HEK293 (cell line): ENCODE data around the gene PDIA6.

Experiments used
- CTCF ChIA-PET: fragments of 350-600 bp; formaldehyde crosslinking; extraction: SDS; loops from one replicate; lab custom pipeline; 2021; ENCODE audit warnings: antibody characterized with exemption; lab: Yijun Ruan, JAX
- POLR2A ChIA-PET: fragments of 300-600 bp; formaldehyde crosslinking; extraction: SDS; loops from one replicate; lab custom pipeline; 2020; ENCODE audit warnings: antibody characterized with exemption, inconsistent platforms; lab: Yijun Ruan, JAX
- H3K27ac ChIP-seq: fragments of 200-500 bp; sonication (Bioruptor generic); 2 replicates; pipeline ENCODE4 v1.5.1; 2014; ENCODE audit warnings: low read depth, low read length, control low read depth, inconsistent platforms; ENCODE audit errors: extremely low read depth
- H3K36me3 ChIP-seq, 2 experiments: fragments of 200-500 bp in 1 of 2; sonication (Bioruptor generic) in 1 of 2; 1 replicate in 1 of 2; 2 replicates in 1 of 2; pipeline ENCODE4 v1.5.1; 2014 to 2017; ENCODE audit warnings: inconsistent platforms in 2 of 2, low read length in 2 of 2; ENCODE audit not compliant: control insufficient read depth in 2 of 2, insufficient read depth in 1 of 2
- H3K4me1 ChIP-seq: fragments of 200-500 bp; sonication (Bioruptor generic); 2 replicates; pipeline ENCODE4 v1.5.1; 2014; ENCODE audit warnings: mild to moderate bottlenecking, low read length, inconsistent platforms; ENCODE audit not compliant: control insufficient read depth, insufficient read depth
- H3K4me3 ChIP-seq: 2 replicates; pipeline ENCODE4 v1.5.1; 2011; ENCODE audit warnings: low read depth, mild to moderate bottlenecking, control low read depth, low read length, moderate library complexity
- H3K9me3 ChIP-seq: fragments of 200-500 bp; sonication (Bioruptor generic); 2 replicates; pipeline ENCODE4 v1.5.1; 2014; ENCODE audit warnings: low read depth, low read length, inconsistent platforms; ENCODE audit not compliant: control insufficient read depth, insufficient read depth
- GLI2 ChIP-seq: fragments of 450-650 bp; formaldehyde crosslinking; IDR thresholded peaks from 2 replicates; pipeline ENCODE4; 2017; ENCODE audit warnings: missing biosample characterization, missing genetic modification characterization, low read depth, borderline replicate concordance
- PRDM1 ChIP-seq: fragments of 450-650 bp; formaldehyde crosslinking; IDR thresholded peaks from 2 replicates; pipeline ENCODE4; 2016; ENCODE audit warnings: missing biosample characterization, missing genetic modification characterization
- ZBTB1 ChIP-seq: fragments of 450-650 bp; formaldehyde crosslinking; IDR thresholded peaks from 2 replicates; pipeline ENCODE4 v1.5.1; 2016; ENCODE audit warnings: missing biosample characterization, missing genetic modification characterization
- ZBTB17 ChIP-seq: fragments of 450-650 bp; formaldehyde crosslinking; IDR thresholded peaks from 2 replicates; pipeline ENCODE4 v1.5.1; 2016; ENCODE audit warnings: missing biosample characterization, missing genetic modification characterization
- ZBTB8A ChIP-seq: fragments of 450-650 bp; formaldehyde crosslinking; IDR thresholded peaks from 2 replicates; pipeline ENCODE4 v1.5.1; 2016; ENCODE audit warnings: missing biosample characterization, missing genetic modification characterization
- ZNF138 ChIP-seq: fragments of 450-650 bp; formaldehyde crosslinking; IDR thresholded peaks from 2 replicates; pipeline ENCODE4 v1.5.1; 2016; ENCODE audit warnings: missing biosample characterization, missing genetic modification characterization, borderline replicate concordance
- ZNF140 ChIP-seq: fragments of 450-650 bp; formaldehyde crosslinking; IDR thresholded peaks from 2 replicates; pipeline ENCODE4 v1.5.1; 2016; ENCODE audit warnings: missing biosample characterization, missing genetic modification characterization
- ZNF202 ChIP-seq: fragments of 450-650 bp; formaldehyde crosslinking; IDR thresholded peaks from 2 replicates; pipeline ENCODE4 v1.5.1; 2016; ENCODE audit warnings: missing biosample characterization, missing genetic modification characterization, borderline replicate concordance
- ZNF223 ChIP-seq: fragments of 450-650 bp; formaldehyde crosslinking; IDR thresholded peaks from 2 replicates; pipeline ENCODE4 v1.5.1; 2016; ENCODE audit warnings: missing biosample characterization, missing genetic modification characterization
- ZNF292 ChIP-seq: fragments of 450-650 bp; formaldehyde crosslinking; IDR thresholded peaks from 2 replicates; pipeline ENCODE4 v1.5.1; 2016; ENCODE audit warnings: low read depth, missing biosample characterization, missing genetic modification characterization, borderline replicate concordance
- ZNF311 ChIP-seq: fragments of 450-650 bp; formaldehyde crosslinking; IDR thresholded peaks from 2 replicates; pipeline ENCODE4 v1.5.1; 2017; ENCODE audit warnings: missing biosample characterization, missing genetic modification characterization, borderline replicate concordance
- ZNF394 ChIP-seq: fragments of 450-650 bp; formaldehyde crosslinking; IDR thresholded peaks from 2 replicates; pipeline ENCODE4 v1.5.1; 2016; ENCODE audit warnings: missing biosample characterization, missing genetic modification characterization, mild to moderate bottlenecking, moderate library complexity, borderline replicate concordance
- ZNF423 ChIP-seq: fragments of 450-650 bp; formaldehyde crosslinking; IDR thresholded peaks from 2 replicates; pipeline ENCODE4 v1.5.1; 2016; ENCODE audit warnings: missing biosample characterization, missing genetic modification characterization
- ZNF426 ChIP-seq: fragments of 450-650 bp; formaldehyde crosslinking; IDR thresholded peaks from 2 replicates; pipeline ENCODE4 v1.5.1; 2017; ENCODE audit warnings: missing biosample characterization, missing genetic modification characterization, mild to moderate bottlenecking, inconsistent platforms, moderate library complexity
- ZNF558 ChIP-seq: fragments of 450-650 bp; formaldehyde crosslinking; IDR thresholded peaks from 2 replicates; pipeline ENCODE4 v1.5.1; 2016; ENCODE audit warnings: missing biosample characterization, missing genetic modification characterization
- ZNF623 ChIP-seq: fragments of 450-650 bp; formaldehyde crosslinking; IDR thresholded peaks from 2 replicates; pipeline ENCODE4 v1.5.1; 2016; ENCODE audit warnings: missing biosample characterization, missing genetic modification characterization
- ZXDB ChIP-seq: fragments of 450-650 bp; formaldehyde crosslinking; IDR thresholded peaks from 2 replicates; pipeline ENCODE4 v1.5.1; 2016; ENCODE audit warnings: missing biosample characterization, missing genetic modification characterization
- TF ChIP-seq, protein P1 (sequence below): fragments of 450-650 bp; formaldehyde crosslinking; conservative IDR thresholded peaks from 2 replicates; pipeline ENCODE4 v1.5.1; 2016; ENCODE audit warnings: low read depth, missing biosample characterization, missing genetic modification characterization
- TF ChIP-seq, protein P2 (sequence below): fragments of 450-650 bp; formaldehyde crosslinking; IDR thresholded peaks from 2 replicates; pipeline ENCODE4 v1.5.1; 2016; ENCODE audit warnings: missing biosample characterization, missing genetic modification characterization

PDIA6 gene

DNA sequence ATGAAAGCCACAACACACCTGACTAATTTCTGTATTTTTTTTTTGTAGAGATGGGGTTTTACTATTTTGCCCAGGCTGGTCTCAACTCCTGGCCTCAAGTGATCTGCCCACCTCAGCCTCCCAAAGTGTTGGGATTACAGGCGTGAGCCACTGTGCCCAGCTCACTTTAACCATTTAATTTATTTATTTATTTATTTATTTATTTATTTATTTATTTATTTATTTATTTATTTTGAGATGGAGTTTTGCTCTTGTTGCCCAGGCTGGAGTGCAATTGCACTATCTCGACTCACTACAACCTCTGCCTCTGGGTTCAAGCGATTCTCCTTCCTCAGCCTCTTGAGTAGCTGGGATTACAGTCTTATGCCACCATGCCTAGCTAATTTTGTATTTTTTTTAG is 5.7 kb upstream of the PDIA6 start (continued):
- TF ChIP-seq ZNF138 (tag by site-specific recombination), result 0 out of 2 replicates have a peak, but pooled peaks have one; percentile 36
- TF ChIP-seq ZBTB1 (tag by site-specific recombination), result 0 out of 2 replicates have a peak, but pooled peaks have one; percentile 64
- TF ChIP-seq ZNF223 (tag by site-specific recombination), result 0 out of 2 replicates have a peak, but pooled peaks have one; percentile 21
- TF ChIP-seq, protein P1, sequence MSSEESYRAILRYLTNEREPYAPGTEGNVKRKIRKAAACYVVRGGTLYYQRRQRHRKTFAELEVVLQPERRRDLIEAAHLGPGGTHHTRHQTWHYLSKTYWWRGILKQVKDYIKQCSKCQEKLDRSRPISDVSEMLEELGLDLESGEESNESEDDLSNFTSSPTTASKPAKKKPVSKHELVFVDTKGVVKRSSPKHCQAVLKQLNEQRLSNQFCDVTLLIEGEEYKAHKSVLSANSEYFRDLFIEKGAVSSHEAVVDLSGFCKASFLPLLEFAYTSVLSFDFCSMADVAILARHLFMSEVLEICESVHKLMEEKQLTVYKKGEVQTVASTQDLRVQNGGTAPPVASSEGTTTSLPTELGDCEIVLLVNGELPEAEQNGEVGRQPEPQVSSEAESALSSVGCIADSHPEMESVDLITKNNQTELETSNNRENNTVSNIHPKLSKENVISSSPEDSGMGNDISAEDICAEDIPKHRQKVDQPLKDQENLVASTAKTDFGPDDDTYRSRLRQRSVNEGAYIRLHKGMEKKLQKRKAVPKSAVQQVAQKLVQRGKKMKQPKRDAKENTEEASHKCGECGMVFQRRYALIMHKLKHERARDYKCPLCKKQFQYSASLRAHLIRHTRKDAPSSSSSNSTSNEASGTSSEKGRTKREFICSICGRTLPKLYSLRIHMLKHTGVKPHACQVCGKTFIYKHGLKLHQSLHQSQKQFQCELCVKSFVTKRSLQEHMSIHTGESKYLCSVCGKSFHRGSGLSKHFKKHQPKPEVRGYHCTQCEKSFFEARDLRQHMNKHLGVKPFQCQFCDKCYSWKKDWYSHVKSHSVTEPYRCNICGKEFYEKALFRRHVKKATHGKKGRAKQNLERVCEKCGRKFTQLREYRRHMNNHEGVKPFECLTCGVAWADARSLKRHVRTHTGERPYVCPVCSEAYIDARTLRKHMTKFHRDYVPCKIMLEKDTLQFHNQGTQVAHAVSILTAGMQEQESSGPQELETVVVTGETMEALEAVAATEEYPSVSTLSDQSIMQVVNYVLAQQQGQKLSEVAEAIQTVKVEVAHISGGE (tag by site-specific recombination), result peak; percentile 66
- peak; percentile 72 for TF ChIP-seq ZBTB8A
- peak; percentile 75 for TF ChIP-seq ZNF623 (tag by site-specific recombination)
- TF ChIP-seq ZNF558 (tag by site-specific recombination), result peak; percentile 68; the same call in 1 of the 2 replicates
- peak; percentile 97 for TF ChIP-seq ZNF394 (tag by site-specific recombination)
- TF ChIP-seq GLI2 (tag by site-specific recombination), result peak; percentile 31; the same call in 1 of the 2 replicates
- peak; percentile 57; the same call in 1 of the 2 replicates for TF ChIP-seq ZNF292 (tag by site-specific recombination)
- TF ChIP-seq ZNF140 (tag by site-specific recombination), result peak; percentile 73
- peak; percentile 84 for TF ChIP-seq ZNF426 (tag by site-specific recombination)
- peak; percentile 87; the same call in 1 of the 2 replicates for TF ChIP-seq ZNF202 (tag by site-specific recombination)
- TF ChIP-seq ZXDB, result peak; percentile 48; the same call in 1 of the 2 replicates

DNA sequence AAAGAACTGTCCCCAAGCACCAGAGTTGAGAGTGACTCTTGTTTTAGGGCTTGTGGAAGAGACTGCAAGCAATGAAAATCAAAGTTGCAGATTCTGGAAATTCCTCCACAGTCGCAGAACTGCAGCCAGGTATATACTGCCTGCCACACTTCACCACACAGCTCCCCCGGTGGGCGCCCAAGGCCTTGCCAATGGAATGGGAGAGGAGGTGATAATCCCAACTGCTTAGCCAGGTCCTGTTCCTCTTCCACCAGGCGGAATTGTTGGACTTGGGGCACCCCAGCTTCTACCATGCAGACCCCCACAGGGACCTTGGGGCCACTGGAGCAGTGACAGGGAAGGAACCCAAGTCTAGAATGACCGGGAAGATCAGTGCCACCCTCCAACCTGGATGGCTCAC is 4.8 kb upstream of the PDIA6 start:
- no peaks in the 10 kb centered on the region; the same call in 1 of the 2 replicates for H3K4me1 ChIP-seq
- ChIA-PET CTCF (interaction anchor here (0.6 to 3.4 kb wide), 10 partner anchors 9 to 865 kb away, joined by 3 to 19 read pairs (median 4); no protein-coding TSS in a partner anchor), POLR2A (interaction anchor here (0.6 kb wide), 1 partner anchor 18 kb away, joined by 3 read pairs; no protein-coding TSS in a partner anchor)
- no peak overlapping the region for H3K27ac ChIP-seq
- no peak overlapping the region for H3K4me3 ChIP-seq
- no peak for TF ChIP-seq ZNF311 (tag by site-specific recombination)
- TF ChIP-seq, protein P2, sequence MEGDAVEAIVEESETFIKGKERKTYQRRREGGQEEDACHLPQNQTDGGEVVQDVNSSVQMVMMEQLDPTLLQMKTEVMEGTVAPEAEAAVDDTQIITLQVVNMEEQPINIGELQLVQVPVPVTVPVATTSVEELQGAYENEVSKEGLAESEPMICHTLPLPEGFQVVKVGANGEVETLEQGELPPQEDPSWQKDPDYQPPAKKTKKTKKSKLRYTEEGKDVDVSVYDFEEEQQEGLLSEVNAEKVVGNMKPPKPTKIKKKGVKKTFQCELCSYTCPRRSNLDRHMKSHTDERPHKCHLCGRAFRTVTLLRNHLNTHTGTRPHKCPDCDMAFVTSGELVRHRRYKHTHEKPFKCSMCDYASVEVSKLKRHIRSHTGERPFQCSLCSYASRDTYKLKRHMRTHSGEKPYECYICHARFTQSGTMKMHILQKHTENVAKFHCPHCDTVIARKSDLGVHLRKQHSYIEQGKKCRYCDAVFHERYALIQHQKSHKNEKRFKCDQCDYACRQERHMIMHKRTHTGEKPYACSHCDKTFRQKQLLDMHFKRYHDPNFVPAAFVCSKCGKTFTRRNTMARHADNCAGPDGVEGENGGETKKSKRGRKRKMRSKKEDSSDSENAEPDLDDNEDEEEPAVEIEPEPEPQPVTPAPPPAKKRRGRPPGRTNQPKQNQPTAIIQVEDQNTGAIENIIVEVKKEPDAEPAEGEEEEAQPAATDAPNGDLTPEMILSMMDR, result peak; percentile 45; the same call in 1 of the 2 replicates
- H3K9me3 ChIP-seq, result no peaks in the 10 kb centered on the region
- no peaks in the 10 kb centered on the region for H3K36me3 ChIP-seq

DNA sequence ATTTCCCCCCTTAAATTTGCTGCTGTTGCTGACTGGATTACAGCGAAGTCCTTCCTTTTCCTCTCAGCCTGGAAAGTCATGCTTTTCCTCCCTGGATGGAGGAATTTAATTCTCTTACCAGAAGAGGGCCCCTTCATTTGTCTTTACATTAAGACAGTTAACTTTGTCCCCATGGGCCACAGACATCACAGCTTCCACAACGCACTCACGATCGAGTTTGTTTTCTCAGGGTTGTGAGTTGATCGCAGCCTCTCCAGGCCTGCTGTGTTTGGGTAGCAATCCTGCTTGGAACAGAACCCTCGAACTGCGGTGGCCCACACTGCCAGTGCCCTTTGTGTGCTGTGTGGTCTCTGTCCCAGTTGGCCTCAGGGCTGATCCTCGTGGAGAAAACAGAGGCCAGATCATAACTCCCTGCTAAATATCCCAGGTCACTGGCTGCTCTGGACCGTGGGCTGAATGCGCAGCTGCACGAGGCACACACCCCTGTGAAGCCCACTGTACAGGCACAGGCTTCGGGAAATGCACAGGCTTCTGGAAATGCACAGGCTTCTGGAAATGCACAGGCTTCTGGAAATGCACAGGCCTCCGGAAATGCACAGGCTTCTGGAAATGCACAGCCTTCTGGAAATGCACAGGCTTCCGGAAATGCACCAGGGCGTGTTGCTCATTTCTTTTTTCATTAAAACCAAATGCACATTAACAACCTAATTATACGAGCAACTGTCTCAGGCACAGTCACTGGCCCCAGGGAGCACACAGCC is 2.2 kb upstream of the PDIA6 start:
- TF ChIP-seq PRDM1 (tag by site-specific recombination) (0 out of 2 replicates have a peak, but pooled peaks have one; percentile 24), ZBTB17 (tag by site-specific recombination) (peak; percentile 74), ZBTB8A (0 out of 2 replicates have a peak, but pooled peaks have one; percentile 10), ZNF423 (tag by site-specific recombination) (no peak)
- CTCF ChIA-PET, result interaction anchor here (0.6 to 0.7 kb wide), 2 partner anchors 17 to 195 kb away, joined by 3 to 9 read pairs; no protein-coding TSS in a partner anchor
- H3K9me3 ChIP-seq, result no peaks in the 10 kb centered on the region
- H3K27ac ChIP-seq, result no peak overlapping the region
- no peak overlapping the region for H3K4me3 ChIP-seq
- peaks cover 0 to 5% of the 10 kb centered on the region in 2 experiments; a peak in 1 of 3 replicates for H3K36me3 ChIP-seq
- H3K4me1 ChIP-seq, result peaks cover 9% of the 10 kb centered on the region
- POLR2A ChIA-PET, result no interaction called here
